Activated CD4-positive, CD25-positive, alpha-beta regulatory T cell (primary cell): Measurements from ENCODE around the gene CKAP4.
"Not testable (repeated sequence)": the region's sequence is repeated elsewhere in the genome, so short reads cannot be mapped to it uniquely, and the experiment has no call there.

Experiments
- DNase-seq, 4 experiments: peaks; one replicate each; lab custom pipeline; 2025; lab: John Stamatoyannopoulos, UW

CKAP4 gene, protein sequence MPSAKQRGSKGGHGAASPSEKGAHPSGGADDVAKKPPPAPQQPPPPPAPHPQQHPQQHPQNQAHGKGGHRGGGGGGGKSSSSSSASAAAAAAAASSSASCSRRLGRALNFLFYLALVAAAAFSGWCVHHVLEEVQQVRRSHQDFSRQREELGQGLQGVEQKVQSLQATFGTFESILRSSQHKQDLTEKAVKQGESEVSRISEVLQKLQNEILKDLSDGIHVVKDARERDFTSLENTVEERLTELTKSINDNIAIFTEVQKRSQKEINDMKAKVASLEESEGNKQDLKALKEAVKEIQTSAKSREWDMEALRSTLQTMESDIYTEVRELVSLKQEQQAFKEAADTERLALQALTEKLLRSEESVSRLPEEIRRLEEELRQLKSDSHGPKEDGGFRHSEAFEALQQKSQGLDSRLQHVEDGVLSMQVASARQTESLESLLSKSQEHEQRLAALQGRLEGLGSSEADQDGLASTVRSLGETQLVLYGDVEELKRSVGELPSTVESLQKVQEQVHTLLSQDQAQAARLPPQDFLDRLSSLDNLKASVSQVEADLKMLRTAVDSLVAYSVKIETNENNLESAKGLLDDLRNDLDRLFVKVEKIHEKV

DNA sequence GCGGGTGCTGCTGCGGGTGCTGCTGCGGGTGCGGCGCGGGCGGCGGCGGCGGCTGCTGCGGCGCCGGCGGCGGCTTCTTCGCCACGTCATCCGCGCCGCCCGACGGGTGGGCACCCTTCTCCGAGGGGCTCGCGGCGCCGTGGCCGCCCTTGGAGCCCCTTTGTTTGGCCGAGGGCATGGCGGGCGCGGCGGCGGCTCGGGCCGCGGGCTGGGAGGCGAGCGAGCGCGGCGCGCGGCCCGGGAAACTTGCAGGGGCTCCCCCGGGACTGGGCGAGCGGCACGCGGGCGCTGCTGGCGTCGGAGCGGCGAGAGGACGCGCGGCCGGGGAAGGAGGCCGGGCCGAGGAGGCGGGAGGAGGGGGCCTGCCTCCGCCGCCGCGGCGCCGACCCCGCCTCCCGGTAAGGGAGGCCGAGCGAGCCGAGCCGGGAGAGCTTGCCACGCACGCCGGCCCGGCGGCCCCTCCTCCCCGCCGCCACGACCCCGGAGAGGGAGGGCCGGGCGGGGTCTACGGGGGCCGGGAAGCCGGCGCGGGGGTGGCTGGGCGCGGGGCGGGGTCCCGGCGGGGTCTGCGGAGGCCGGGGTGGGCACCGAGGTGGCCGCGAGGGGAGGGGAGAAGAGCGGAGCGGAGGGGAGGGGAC, at the start of gene CKAP4:
CKAP4 (minus strand) TSS at position 347 of the 638 bp plus-strand sequence; CDS start at position 178, 169 bp downstream.
- DNase-seq: peak in 3 of 4 experiments; percentile 19 to 25 (median 22)

GRCh38 chr12:106297075-106297474, 49.3 kb upstream of the CKAP4 start:
- DNase-seq: no peak

- no peak for DNase-seq
Observed at GRCh38 chr12:106296179-106296877, 48.5 kb upstream of the CKAP4 start.

DNA sequence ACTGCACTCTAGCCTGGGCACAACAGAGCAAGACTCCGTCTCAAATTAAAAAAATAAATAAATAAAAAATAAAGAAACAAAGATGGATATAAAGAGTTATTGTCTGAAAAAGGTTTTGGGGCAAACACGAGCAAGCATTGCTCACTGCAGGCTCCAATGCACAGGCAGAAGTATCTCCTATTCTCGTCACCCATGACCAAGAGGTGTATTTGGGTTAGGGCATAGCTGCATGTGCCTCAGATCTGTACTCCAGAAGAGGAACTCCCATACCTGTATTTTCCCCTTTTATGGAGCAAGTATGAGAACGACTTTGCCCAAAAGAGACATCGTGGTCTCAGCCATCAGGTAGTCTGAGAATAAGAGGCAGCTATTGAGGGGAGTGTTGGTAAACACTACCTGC, 44.5 kb upstream of the CKAP4 start:
- no peak for DNase-seq

- no peak for DNase-seq
Observed at GRCh38 chr12:106291342-106291741, 43.5 kb upstream of the CKAP4 start.

DNA sequence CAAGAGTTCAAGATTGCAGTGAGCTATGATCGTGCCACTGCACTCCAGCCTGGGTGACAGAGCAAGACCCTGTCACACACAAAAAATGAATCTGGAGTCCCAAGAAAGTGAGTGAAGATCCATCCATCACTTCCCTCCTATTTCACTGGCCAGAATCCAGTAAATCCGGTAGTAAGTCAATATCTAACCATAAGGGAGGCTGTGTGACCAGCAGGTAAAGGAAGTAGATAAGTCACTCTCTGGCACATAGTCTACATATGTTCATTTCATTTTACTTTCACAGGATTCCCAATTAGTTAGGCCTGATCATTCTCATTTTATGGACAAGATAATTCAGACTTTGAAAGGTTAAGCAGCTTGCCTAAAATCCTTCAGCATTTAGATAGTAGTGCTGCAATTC, 42.8 kb upstream of the CKAP4 start:
- no peak for DNase-seq

DNA sequence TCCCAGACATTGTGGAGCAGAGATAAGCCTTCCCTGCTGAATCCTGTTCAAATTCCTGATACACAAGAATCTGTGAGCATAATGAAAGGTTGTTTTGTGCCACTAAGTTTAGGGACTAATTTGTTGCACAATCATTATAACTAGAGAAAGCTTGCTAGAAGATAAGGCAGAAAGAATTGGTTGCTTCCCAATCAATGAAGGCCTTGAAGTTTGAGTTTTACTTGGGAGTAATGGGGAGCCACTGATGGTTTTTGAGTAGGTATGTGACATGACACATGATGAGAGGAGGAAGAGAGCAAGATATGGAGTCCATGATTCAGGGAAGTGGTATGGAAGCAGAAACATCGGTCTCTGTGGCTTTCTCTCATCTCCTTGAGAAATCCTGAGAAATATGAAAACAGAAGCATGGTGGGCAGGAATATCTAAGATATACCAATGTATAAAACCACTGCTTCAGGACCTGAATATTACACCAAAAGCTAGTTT, 41.4 kb upstream of the CKAP4 start:
- no peak for DNase-seq

DNA sequence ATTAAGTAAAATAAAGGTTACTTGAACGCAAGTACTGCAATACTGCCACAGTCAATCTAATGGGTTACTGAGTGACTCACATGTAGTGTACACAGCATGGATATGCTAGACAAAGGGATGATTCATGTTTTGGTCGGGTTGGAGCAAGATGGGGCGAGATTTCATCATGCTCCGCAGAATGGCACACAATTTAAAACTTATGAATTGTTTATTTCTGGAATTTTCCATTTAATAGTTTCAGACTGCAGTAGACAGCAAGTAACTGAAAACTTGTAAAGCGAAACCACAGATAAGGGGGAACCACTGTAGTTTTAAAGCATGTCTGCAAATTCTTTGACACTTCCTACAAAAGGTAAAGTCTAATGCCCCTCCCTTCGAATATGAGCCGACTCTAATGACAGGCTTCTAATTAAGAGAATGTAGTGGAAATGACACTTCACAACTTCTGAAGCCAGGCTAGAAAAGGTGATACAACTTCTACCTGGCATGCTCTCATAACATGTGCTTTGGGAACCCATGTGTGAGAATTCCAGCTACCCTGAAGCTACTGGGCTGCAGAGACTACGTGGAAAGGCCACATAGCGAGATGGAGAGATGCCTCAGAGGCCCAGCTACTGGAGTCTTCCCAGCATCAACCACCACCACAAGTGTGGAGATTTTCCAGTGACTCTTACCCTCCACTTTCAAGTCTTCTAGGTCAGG, 40.8 kb upstream of the CKAP4 start:
- DNase-seq: no peak

DNA sequence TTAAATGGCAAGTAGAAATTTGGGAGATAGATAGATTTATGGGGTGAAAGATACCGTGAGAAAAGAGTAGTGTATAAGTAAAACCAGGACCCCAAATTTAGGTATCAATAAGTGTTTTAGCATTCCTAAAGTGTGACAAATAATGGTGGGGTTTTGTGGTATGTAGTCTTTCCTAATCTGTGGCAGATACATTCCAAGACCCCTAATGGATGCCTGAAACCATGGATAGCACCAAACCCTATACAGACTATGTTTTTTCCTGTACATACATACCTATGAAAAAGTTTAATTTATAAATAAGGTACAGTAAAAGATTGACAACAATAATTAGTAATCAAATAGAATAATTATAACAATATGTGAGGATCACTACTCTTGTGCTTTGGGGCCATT, 40.3 kb upstream of the CKAP4 start:
- no peak for DNase-seq

GRCh38 chr12:106287364-106287763, 39.5 kb upstream of the CKAP4 start:
- DNase-seq: no peak

DNA sequence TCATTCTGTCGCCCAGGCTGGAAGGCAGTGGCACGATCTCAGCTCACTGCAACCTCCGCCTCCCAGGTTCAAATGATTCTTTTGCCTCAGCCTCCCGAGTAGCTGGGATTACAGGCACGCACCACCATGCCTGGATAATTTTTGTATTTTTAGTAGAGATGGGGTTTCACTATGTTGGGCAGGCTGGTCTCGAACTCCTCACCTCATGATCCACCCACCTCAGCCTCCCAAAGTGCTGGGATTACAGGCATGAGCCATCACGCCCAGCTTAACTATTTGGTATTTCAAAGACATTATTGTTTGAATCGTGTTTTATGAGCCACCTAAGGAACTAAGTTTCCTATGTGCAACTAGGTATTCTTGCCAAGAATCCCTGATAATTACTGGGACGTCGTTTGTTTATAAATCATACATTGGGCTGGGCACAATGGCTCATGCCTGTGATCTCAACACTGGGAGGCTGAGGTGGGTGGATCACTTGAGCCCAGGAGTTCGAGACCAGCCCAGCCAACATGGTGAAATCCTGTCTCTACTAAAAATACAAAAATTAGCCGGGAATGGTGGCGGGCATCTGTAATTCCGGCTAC, 38.8 kb upstream of the CKAP4 start:
- DNase-seq: not testable (repeated sequence)

- DNase-seq: no peak
Observed at GRCh38 chr12:106285982-106286381, 38.2 kb upstream of the CKAP4 start.

GRCh38 chr12:106284358-106285105, 36.7 kb upstream of the CKAP4 start:
- no peak for DNase-seq

DNA sequence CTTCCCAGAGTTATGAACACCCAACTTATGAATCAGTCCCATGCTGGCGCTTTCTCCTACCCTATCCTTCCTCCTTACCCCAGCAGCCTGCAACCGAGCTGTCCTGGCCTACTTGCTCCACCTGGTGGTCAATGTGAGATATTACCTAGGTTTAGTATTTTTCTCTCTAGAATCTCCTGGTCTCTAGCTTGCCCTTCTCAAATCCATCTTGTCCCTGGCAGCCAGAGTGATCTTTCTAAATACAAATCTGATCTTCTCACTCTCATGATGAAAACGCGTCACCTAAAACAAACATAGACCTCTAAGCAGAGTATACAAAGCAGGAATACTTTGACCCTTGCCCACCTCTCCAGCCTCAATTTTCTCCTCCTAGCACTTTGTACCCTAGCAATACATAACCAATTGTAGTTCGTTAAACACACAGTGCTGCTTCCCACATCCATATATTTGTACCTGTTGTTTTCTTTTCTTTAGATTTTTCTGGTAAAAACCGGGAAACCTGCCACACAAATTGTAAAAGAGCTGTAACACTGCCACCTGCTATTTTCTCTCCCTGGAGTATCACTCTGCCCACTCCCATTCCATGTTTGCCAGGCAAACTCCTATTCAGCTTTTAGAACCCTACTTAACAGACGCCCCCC, 34.8 kb upstream of the CKAP4 start:
- DNase-seq: peak in 2 of 4 experiments; percentile 6 to 8

DNA sequence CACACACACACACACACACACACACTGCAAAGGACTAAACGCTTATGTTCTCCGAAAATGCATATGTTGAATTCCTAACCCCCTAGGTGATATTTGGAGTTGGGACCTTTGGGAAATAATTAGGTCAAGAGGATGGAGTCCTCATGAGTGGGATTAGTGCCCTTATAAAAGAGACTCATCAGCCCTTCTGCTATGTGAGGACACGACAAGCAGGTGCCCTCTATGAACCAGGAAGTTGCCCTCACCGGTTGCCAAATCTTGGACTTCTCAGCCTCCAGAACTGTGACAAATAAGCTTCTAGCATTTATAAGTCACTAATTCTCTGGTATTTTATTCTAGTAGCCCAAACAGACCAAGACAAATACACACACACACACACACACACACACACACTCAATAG, 34.0 kb upstream of the CKAP4 start:
- no peak for DNase-seq

DNA sequence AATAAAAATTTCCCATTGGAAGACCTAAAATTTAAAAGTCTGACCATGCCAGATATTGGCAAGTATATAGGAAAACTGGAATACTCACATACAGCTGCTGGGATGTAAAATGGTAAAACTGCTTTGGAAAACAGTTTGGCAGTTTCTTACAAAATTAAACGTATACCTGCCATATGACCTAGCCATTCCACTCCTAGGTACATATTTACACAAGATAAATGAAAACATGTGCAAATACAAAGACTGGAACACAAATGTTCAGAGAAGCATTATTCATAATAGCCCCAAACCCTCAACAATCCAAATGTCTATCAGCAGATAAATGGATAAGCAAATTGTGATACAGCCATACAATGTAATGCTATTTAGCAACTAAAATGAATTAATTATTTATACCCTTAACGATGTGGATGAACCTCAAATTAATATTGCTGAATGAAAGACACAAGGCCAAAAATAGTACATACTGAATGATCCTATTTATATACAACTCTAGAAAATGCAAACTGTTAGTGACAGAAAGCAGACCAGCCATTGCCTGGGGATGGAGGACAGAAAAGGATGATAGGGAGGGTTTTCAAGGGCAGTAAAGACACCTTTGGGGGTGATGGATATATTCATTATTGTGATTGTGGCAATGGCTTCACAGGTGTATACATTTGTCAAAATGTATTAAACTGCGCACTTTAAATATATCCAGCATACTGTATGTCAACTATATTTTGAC, 33.4 kb upstream of the CKAP4 start:
- DNase-seq: no peak

GRCh38 chr12:106280106-106280505, 32.3 kb upstream of the CKAP4 start:
- DNase-seq: no peak

DNA sequence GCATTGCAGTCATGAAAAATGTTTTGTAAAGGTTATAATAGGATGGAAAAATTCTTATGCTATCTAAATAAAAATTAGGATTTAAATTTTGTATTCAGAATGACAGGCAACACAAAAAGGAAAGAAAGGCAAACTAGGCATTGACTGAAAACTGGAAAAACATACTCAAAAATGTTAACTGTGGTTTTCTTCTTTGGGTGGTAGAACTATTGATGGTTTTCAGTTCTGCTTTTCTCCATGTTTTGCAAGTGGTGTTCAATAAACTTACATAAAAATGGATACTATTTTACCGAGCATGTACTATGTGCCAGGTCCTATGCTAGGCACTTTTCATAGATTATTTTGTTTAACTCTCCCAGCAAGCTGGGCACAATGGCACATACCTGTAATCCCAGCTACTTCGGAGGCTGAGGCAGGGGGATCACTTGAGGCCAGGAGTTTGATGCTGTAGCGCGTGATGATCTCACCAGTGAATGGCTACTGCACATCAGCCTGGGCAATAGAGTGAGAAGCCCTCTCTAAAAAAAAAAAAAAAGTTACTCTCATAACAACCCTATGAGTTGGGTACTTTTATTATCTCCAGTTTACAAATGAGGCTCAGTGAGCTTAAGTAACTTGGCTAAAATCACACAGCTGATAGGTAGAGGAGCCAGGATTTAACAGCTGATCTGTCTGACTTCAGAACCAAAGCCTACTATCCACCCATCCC, 28.4 kb upstream of the CKAP4 start:
- DNase-seq: no peak

DNA sequence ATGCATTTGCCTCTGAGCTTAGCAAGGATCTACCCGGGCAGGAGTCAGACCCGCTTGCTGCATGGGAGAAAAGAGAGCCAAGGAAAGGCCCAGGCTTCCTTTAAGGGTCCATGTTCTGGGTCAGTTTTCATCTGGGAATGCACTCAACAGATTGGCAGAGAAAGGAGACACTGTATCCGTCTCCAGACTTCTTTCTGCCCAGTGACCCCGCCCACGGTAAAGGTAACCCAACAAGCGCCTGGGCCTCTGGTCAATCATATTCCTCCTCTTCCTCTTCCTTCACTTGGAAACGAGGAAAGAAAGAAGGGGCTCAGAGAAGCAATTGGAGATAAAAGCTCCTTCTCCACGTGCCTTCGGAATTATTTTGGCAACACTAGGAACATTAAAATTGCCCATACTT, 27.6 kb upstream of the CKAP4 start:
- no peak for DNase-seq
